Ovary (tissue), 1 donor: ENCODE results near the gene PTPRCAP.

Source experiments
- EP300 ChIP-seq: sonication (generic); formaldehyde crosslinking; IDR thresholded peaks from one replicate; pipeline ENCODE4 v1.6.1; 2017; ENCODE audit warnings: antibody characterized with exemption
- POLR2A ChIP-seq: fragments of 450-650 bp; IDR thresholded peaks from one replicate; pipeline ENCODE4 v1.6.1; 2017; ENCODE audit warnings: antibody characterized with exemption, mild to moderate bottlenecking, moderate library complexity

DNA sequence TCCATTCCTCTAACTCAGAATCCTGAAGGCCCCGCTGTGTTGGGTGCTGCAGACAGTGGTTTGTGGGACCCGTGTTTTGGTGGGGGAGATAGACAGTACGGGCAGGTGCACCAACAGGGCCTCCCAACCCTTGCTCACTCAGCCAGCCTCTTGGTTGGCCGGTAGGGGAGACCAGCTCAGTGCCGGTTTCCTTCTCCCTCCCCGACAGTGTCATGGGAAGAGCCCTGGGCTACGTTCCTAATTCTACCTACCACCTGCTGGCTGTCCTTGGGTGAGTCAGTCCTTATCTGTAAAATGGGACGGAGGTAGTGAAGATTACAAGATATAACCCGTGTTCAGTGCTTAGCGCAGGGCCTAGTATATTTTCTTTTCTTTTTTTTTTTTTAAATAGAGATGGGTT is 25.7 kb upstream of the PTPRCAP start:
- TF ChIP-seq POLR2A, result no peak
- TF ChIP-seq EP300, result no peak
